IMR-90 (cell line): Measurements from ENCODE around the gene KATNB1. TPM values are rescaled to one million over a fixed set of nuclear protein-coding genes. Genes with fewer than 3 reads are reported as not detected.

ENCODE experiments used
- ATAC-seq: fragments of 200-7000 bp; cut with Tn5 transposase; 2 replicates; pipeline ENCODE4 v1.9.1; 2020; ENCODE audit warnings: low read depth, mild to moderate bottlenecking, moderate library complexity
- Bru-seq: library from RNA; stranded (reverse); fragments of 400-500 nt; gene quantifications from one replicate; lab custom pipeline; 2021; lab: Mats Ljungman, UMichigan
- BruChase-seq, 2 experiments: library from RNA; stranded (reverse); fragments of 400-500 nt; gene quantifications; one replicate each; lab custom pipeline; 2021; lab: Mats Ljungman, UMichigan
- BruUV-seq: library from RNA; stranded (reverse); fragments of 400-500 nt; replicated peaks from 2 replicates; lab custom pipeline; 2021; lab: Mats Ljungman, UMichigan
- CTCF ChIA-PET: fragments of 300-600 bp; formaldehyde crosslinking; extraction: SDS; loops from one replicate; lab custom pipeline; 2021; ENCODE audit warnings: antibody characterized with exemption; lab: Yijun Ruan, JAX
- POLR2A ChIA-PET: fragments of 300-600 bp; sonication (Branson Sonifier 250); formaldehyde crosslinking; loops from one replicate; lab custom pipeline; 2022; ENCODE audit warnings: antibody characterized with exemption; ENCODE audit not compliant: unreplicated experiment; lab: Charles Lee
- DNase-seq: peaks from one replicate; pipeline ENCODE4 v3.0.0; 2013
- H2AFZ ChIP-seq: replicated peaks from 2 replicates; pipeline ENCODE3; 2013; ENCODE audit warnings: low read length, mild to moderate bottlenecking; ENCODE audit not compliant: poor library complexity
- H2AK5ac ChIP-seq: 2 replicates; pipeline ENCODE4 v1.6.1; 2013; ENCODE audit warnings: low read depth, low read length, inconsistent platforms
- H2AK9ac ChIP-seq: replicated peaks from 2 replicates; pipeline ENCODE3; 2013; ENCODE audit warnings: mild to moderate bottlenecking, low read depth, low read length, moderate library complexity; ENCODE audit not compliant: poor library complexity
- H2BK120ac ChIP-seq: 2 replicates; pipeline ENCODE4 v1.6.1; 2013; ENCODE audit warnings: low read depth, low read length, inconsistent platforms
- H2BK15ac ChIP-seq: 3 replicates; pipeline ENCODE4 v1.6.1; 2013; ENCODE audit warnings: low read depth, low read length, inconsistent platforms
- H2BK20ac ChIP-seq: 2 replicates; pipeline ENCODE4 v1.6.1; 2013; ENCODE audit warnings: low read depth, mild to moderate bottlenecking, inconsistent platforms, low read length, moderate library complexity
- H2BK5ac ChIP-seq: 2 replicates; pipeline ENCODE4 v1.6.1; 2013; ENCODE audit warnings: mild to moderate bottlenecking, low read depth, low read length, inconsistent platforms; ENCODE audit not compliant: poor library complexity, severe bottlenecking
- H3K14ac ChIP-seq: replicated peaks from 2 replicates; pipeline ENCODE4 v1.6.1; 2013; ENCODE audit warnings: low read depth, low read length, inconsistent platforms
- H3K18ac ChIP-seq: 2 replicates; pipeline ENCODE4 v1.6.1; 2013; ENCODE audit warnings: low read depth, low read length, control low read depth
- H3K23ac ChIP-seq: 2 replicates; pipeline ENCODE4 v1.6.1; 2013; ENCODE audit warnings: low read depth, low read length, inconsistent platforms
- H3K27ac ChIP-seq: 2 replicates; pipeline ENCODE4 v1.5.1; 2013; ENCODE audit warnings: mild to moderate bottlenecking, control low read depth, low read length; ENCODE audit not compliant: insufficient read depth
- H3K27me3 ChIP-seq: 2 replicates; pipeline ENCODE4 v1.6.1; 2013; ENCODE audit warnings: low read length; ENCODE audit not compliant: control insufficient read depth, insufficient read depth
- H3K36me3 ChIP-seq: 2 replicates; pipeline ENCODE4 v1.6.1; 2013; ENCODE audit warnings: low read length, mixed read lengths; ENCODE audit not compliant: control insufficient read depth, insufficient read depth
- H3K4ac ChIP-seq: 2 replicates; pipeline ENCODE4 v1.6.1; 2013; ENCODE audit warnings: low read depth, low read length, inconsistent platforms
- H3K4me1 ChIP-seq: 2 replicates; pipeline ENCODE4 v1.6.1; 2013; ENCODE audit warnings: low read length, mixed read lengths; ENCODE audit not compliant: control insufficient read depth, insufficient read depth
- H3K4me2 ChIP-seq: 2 replicates; pipeline ENCODE4 v1.6.1; 2013; ENCODE audit warnings: low read depth, mild to moderate bottlenecking, control low read depth, low read length, moderate library complexity
- H3K4me3 ChIP-seq: 2 replicates; pipeline ENCODE4 v1.5.1; 2013; ENCODE audit warnings: low read depth, mild to moderate bottlenecking, control low read depth, low read length, moderate library complexity; ENCODE audit not compliant: insufficient read depth
- H3K56ac ChIP-seq: 2 replicates; pipeline ENCODE4 v1.6.1; 2013; ENCODE audit warnings: low read length, inconsistent platforms; ENCODE audit not compliant: insufficient read depth; ENCODE audit errors: extremely low read depth
- H3K79me1 ChIP-seq, 2 experiments: 2 replicates each; pipeline ENCODE4 v1.6.1; 2013; ENCODE audit warnings: low read length in 2 of 2, inconsistent platforms in 1 of 2, low read depth in 1 of 2
- H3K9ac ChIP-seq: 2 replicates; pipeline ENCODE4 v1.6.1; 2013; ENCODE audit warnings: low read depth, low read length, control low read depth
- H3K9me1 ChIP-seq: 2 replicates; pipeline ENCODE4 v1.6.1; 2013; ENCODE audit warnings: low read length, inconsistent platforms; ENCODE audit not compliant: insufficient read depth
- H3K9me3 ChIP-seq: 2 replicates; pipeline ENCODE4 v1.6.1; 2013; ENCODE audit warnings: low read length; ENCODE audit not compliant: control insufficient read depth, insufficient read depth
- H4K20me1 ChIP-seq: 2 replicates; pipeline ENCODE4 v1.6.1; 2013; ENCODE audit warnings: low read length, inconsistent platforms; ENCODE audit not compliant: insufficient read depth
- H4K5ac ChIP-seq: 2 replicates; pipeline ENCODE4 v1.6.1; 2013; ENCODE audit warnings: mild to moderate bottlenecking, low read depth, low read length, control low read depth
- H4K8ac ChIP-seq, 2 experiments: 2 replicates each; pipeline ENCODE4 v1.6.1; 2013; ENCODE audit warnings: low read depth in 2 of 2, low read length in 2 of 2, control low read depth in 1 of 2, inconsistent platforms in 1 of 2
- H4K91ac ChIP-seq: 2 replicates; pipeline ENCODE4 v1.6.1; 2013; ENCODE audit warnings: low read depth, low read length, inconsistent platforms; ENCODE audit not compliant: insufficient read depth
- CTCF ChIP-seq: conservative IDR thresholded peaks from 2 replicates; pipeline ENCODE4 v1.5.1; 2012; ENCODE audit warnings: mild to moderate bottlenecking, low read depth, low read length, improper control_type of control experiment
- MXI1 ChIP-seq: IDR thresholded peaks from 2 replicates; pipeline ENCODE4 v1.6.1; 2012; ENCODE audit warnings: low read depth, mild to moderate bottlenecking, low read length, moderate library complexity, borderline replicate concordance
- NFE2L2 ChIP-seq: fragments of 150-350 bp; IDR thresholded peaks from 2 replicates; pipeline ENCODE4 v1.6.1; 2016; ENCODE audit warnings: low read depth, mild to moderate bottlenecking, low read length
- USF2 ChIP-seq: fragments of 150-350 bp; IDR thresholded peaks from 2 replicates; pipeline ENCODE4 v1.6.1; 2017; ENCODE audit warnings: mild to moderate bottlenecking, antibody characterized with exemption, low read length, low read depth
- WGBS, 2 experiments: methylation state at CpG; one replicate each; pipeline versions ENCODE4 v1.1.5 to v1.1.7; 2013; ENCODE audit warnings: missing lambda C conversion rate in 2 of 2; ENCODE audit not compliant: insufficient read length in 1 of 2; ENCODE audit errors: extremely low coverage in 2 of 2; 5-methylcytosine and 5-hydroxymethylcytosine counted together
- dilution Hi-C: fragments of 300-500 bp; cut with HindIII; formaldehyde crosslinking; loops from one replicate; pipeline ENCODE4 v1.14.3; 2018; ENCODE audit warnings: low sequenced_read_pairs; ENCODE audit not compliant: unreplicated experiment
- in situ Hi-C: fragments of 300-500 bp; cut with MboI; formaldehyde crosslinking; loops from 3 replicates; pipeline ENCODE4 v1.14.3; 2019; ENCODE audit warnings: low sequenced_read_pairs, inconsistent platforms, mixed read lengths
- intact Hi-C: fragments of 100-400 bp; cut with micrococcal nuclease; formaldehyde crosslinking; loops from 2 replicates; pipeline ENCODE4 v1.10.0; 2022
- long read RNA-seq: library from polyadenylated mRNA; unstranded; transcript quantifications from one replicate; pipeline ENCODE4 v2.0.0, GENCODE V29; 2021; ENCODE audit not compliant: unreplicated experiment
- polyA plus RNA-seq, 3 experiments: library from polyadenylated mRNA; depleted of rRNA; stranded (reverse); fragments of >200 nt; gene quantifications; 2 replicates each; pipeline ENCODE4 v1.2.3, GENCODE V29; 2012; ENCODE audit warnings: low replicate concordance in 1 of 3
- total RNA-seq: library from RNA; depleted of rRNA; stranded (reverse); fragments of >200 nt; gene quantifications from 2 replicates; pipeline ENCODE4 v1.2.3, GENCODE V29; 2012; rRNA removed

The KATNB1 gene
- total RNA-seq (10.9 and 14.2 TPM in 2 replicates), polyA plus RNA-seq (2012; rRNA removed) (23.5 and 27.6 TPM in 2 replicates), Bru-seq, nascent RNA (percentile 43 among the genes with signal in this experiment), BruChase-seq, experiment 1, labeled RNA remaining after a 6-hour chase (percentile 44 among the genes with signal in this experiment), BruChase-seq, experiment 2, labeled RNA remaining after a 2-hour chase (percentile 38 among the genes with signal in this experiment)
- polyA plus RNA-seq (2012; cell fraction: cytosol; rRNA removed), result 15.9 and 23.1 TPM in 2 replicates
- 67.2 and 166 TPM in 2 replicates for polyA plus RNA-seq (2012; cell fraction: nucleus; rRNA removed; ENCODE audit: low replicate concordance)
- long read RNA-seq, transcript KATNB1-201 (20 exons, 2,664 nt), result major isoform, 10 of 37 reads
- long read RNA-seq, partial matches to known transcripts, result 19 of 37 reads
- long read RNA-seq, other reads (novel, unspliced or antisense), result 7 of 37 reads

GRCh38 chr16:57735755-57736418 lies at the start of gene KATNB1:
KATNB1 (plus strand) TSS chr16:57735770; CDS start chr16:57737244, 1,474 bp downstream.
- H3K14ac ChIP-seq, result peak within 1 kb of the TSS; percentile 94

More at GRCh38 chr16:57735755-57736418, at the start of gene KATNB1:
- H3K4me3 ChIP-seq, result peak within 1 kb of the TSS; percentile 70
- ChIA-PET CTCF (interaction anchor here (0.7 to 1.2 kb wide), 3 partner anchors 10 to 145 kb away, joined by 3 to 8 read pairs (median 3); no protein-coding TSS in a partner anchor), POLR2A (interaction anchor here (0.6 kb wide), 1 partner anchor 61 kb away, joined by 4 read pairs; no protein-coding TSS in a partner anchor)
- TF ChIP-seq USF2 (peak; percentile 69), CTCF (no peak), NFE2L2 (no peak), MXI1 (0 out of 2 replicates have a peak, but pooled peaks have one; percentile 22)
- peak within 1 kb of the TSS; percentile 84 for H3K27ac ChIP-seq
- H4K20me1 ChIP-seq, result no peaks in the 10 kb centered on the region
- H2BK15ac ChIP-seq, result no peak within 1 kb of the TSS
- intact Hi-C loops, result loop anchor here (5.0 kb wide), 3 partner anchors 144 to 391 kb away; partner anchors contain the start of gene CFAP20
- peak within 1 kb of the TSS; percentile 53 for H2AK5ac ChIP-seq
- no peak within 1 kb of the TSS; the same call in 1 of the 2 replicates for H2BK20ac ChIP-seq
- H4K8ac ChIP-seq, result peak within 1 kb of the TSS; percentile 97
- BruUV-seq, result no TSS peak
- WGBS, 2 experiments, result 2% methylated on average over 22 of the region's 35 CpGs; no CpG with 5 or more reads in 1 of the 2 experiments
- H3K9ac ChIP-seq, result peak within 1 kb of the TSS; percentile 81
- peak within 1 kb of the TSS; percentile 75 for H3K23ac ChIP-seq
- peak within 1 kb of the TSS; percentile 26; the same call in 1 of the 2 replicates for H3K18ac ChIP-seq
- DNase-seq (no peak), ATAC-seq (peak; percentile 8)
- peak within 1 kb of the TSS; percentile 88 for H2AK9ac ChIP-seq
- peaks cover 0 to 22% of the 10 kb centered on the region in 2 experiments; a peak in 2 of 4 replicates for H3K79me1 ChIP-seq
- H3K4me1 ChIP-seq, result peaks cover 10% of the 10 kb centered on the region
- H3K9me3 ChIP-seq, result no peaks in the 10 kb centered on the region
- peak within 1 kb of the TSS; percentile 73 for H3K4me2 ChIP-seq
- in situ Hi-C loops, result no loop called here
- H4K91ac ChIP-seq, result peak within 1 kb of the TSS; percentile 81
- no peaks in the 10 kb centered on the region for H3K36me3 ChIP-seq
- H4K5ac ChIP-seq, result peak within 1 kb of the TSS; percentile 76
- dilution Hi-C loops, result no loop called here
- H2AFZ ChIP-seq, result peak within 1 kb of the TSS; percentile 98
- peak within 1 kb of the TSS; percentile 45; the same call in 1 of the 2 replicates for H2BK120ac ChIP-seq
- H3K9me1 ChIP-seq, result peaks cover 3% of the 10 kb centered on the region; the same call in 1 of the 2 replicates
- H3K56ac ChIP-seq, result peak within 1 kb of the TSS; percentile 81
- H3K27me3 ChIP-seq, result no peaks in the 10 kb centered on the region
- H3K4ac ChIP-seq, result peak within 1 kb of the TSS; percentile 91
- peak within 1 kb of the TSS; percentile 72 for H2BK5ac ChIP-seq
